HG03378 (cell line): ENCODE measurements around the gene HASPIN.
"Not testable (repeated sequence)": the region's sequence is repeated elsewhere in the genome, so short reads cannot be mapped to it uniquely, and the experiment has no call there.

Experiments used
- ATAC-seq: cut with Tn5 transposase; IDR thresholded peaks from one replicate; pipeline ENCODE4 v1.9.1; 2021; ENCODE audit warnings: mild to moderate bottlenecking, moderate library complexity; ENCODE audit not compliant: unreplicated experiment

HASPIN gene

GRCh38 chr17:3734911-3735276, 11.2 kb downstream of the HASPIN start:
- not testable (repeated sequence) for ATAC-seq

GRCh38 chr17:3735515-3735914, 11.8 kb downstream of the HASPIN start:
- no peak for ATAC-seq

GRCh38 chr17:3738562-3739295, 15.0 kb downstream of the HASPIN start:
- no peak for ATAC-seq

- ATAC-seq, result no peak
Observed at GRCh38 chr17:3739422-3740124, 15.9 kb downstream of the HASPIN start.

GRCh38 chr17:3740611-3741073, 16.9 kb downstream of the HASPIN start:
- no peak for ATAC-seq

GRCh38 chr17:3744014-3744413, 20.3 kb downstream of the HASPIN start:
- ATAC-seq, result no peak

- ATAC-seq, result no peak
Observed at GRCh38 chr17:3745071-3745470, 21.4 kb downstream of the HASPIN start.

- ATAC-seq, result no peak
Observed at GRCh38 chr17:3747805-3748204, 24.1 kb downstream of the HASPIN start.

GRCh38 chr17:3748576-3748975, 24.9 kb downstream of the HASPIN start:
- ATAC-seq, result no peak

GRCh38 chr17:3750296-3750695, 26.6 kb downstream of the HASPIN start:
- no peak for ATAC-seq

- ATAC-seq, result no peak
Observed at GRCh38 chr17:3750926-3751325, 27.2 kb downstream of the HASPIN start.

GRCh38 chr17:3751836-3752235, 28.1 kb downstream of the HASPIN start:
- ATAC-seq, result no peak

GRCh38 chr17:3753624-3754023, 29.9 kb downstream of the HASPIN start:
- no peak for ATAC-seq

- ATAC-seq, result no peak
Observed at GRCh38 chr17:3754066-3754457, 30.4 kb downstream of the HASPIN start.

- ATAC-seq, result no peak
Observed at GRCh38 chr17:3754458-3755334, 31.0 kb downstream of the HASPIN start.

GRCh38 chr17:3755335-3756030, 31.8 kb downstream of the HASPIN start:
- ATAC-seq, result no peak

GRCh38 chr17:3759597-3760216, 36.0 kb downstream of the HASPIN start:
- ATAC-seq, result no peak

GRCh38 chr17:3761036-3761917, 37.6 kb downstream of the HASPIN start:
- no peak for ATAC-seq

- no peak for ATAC-seq
Observed at GRCh38 chr17:3761918-3762380, 38.2 kb downstream of the HASPIN start.
